ENCODE data around the gene SKAP1.
"Not testable (repeated sequence)": the region's sequence is repeated elsewhere in the genome, so short reads cannot be mapped to it uniquely, and the experiment has no call there.

The SKAP1 gene

DNA sequence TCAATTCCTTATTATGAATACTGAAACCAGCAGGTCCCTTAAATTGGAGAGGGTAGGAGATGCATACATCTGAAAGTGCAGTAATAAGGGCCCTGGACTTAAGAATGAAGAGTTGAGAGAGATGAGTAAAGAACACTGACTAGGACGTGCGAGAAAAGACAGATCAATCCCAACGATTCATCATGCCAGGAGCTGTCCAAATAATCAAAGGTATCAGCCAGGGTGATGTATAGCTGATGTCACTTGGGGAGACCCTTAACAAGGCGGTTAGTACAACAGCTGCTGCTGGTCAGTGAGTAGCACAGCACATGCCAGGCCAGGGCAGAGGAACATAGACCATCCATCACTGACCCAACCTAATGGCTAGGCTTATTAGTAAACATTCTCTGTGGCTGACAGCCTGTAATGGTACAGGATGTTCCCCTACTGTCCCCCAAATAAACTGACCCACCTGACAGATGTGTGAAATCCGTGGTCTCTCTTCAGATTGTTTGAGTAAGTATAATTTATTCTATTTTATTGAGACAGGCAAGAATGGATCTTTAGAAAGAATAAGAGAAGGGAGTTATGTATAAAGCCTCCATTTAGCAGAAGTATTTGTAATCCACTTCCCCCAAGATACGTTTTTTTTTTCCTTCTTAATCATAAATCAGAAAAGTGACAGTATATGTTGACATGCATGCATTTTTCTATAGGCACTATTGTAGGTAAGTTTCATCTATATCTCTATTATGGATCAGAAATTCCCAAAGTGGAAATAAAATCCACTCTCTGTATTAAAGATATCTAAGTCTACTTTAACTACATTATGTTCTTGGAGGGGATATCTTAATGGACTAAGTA is 204.1 kb downstream of the SKAP1 start:
- no peaks in the 10 kb centered on the region for H3K9me3 ChIP-seq (ENCODE audit: insufficient read depth, low read depth, low read length)
- H3K27ac ChIP-seq (ENCODE audit: low read depth, low read length) = no peak overlapping the region
- H3K4me3 ChIP-seq (ENCODE audit: low read length) = no peak overlapping the region
- WGBS = 87% methylated on average over 5 of the region's 6 CpGs
- no peaks in the 10 kb centered on the region for H3K36me3 ChIP-seq (ENCODE audit: insufficient read depth, low read length)
- 0 out of 2 replicates have a peak, but pooled peaks cover 2% of the 10 kb centered on the region for H3K27me3 ChIP-seq (ENCODE audit: insufficient read depth, low read length)
- no peak overlapping the region for H3K9ac ChIP-seq (ENCODE audit: low read depth, low read length)
- H3K4me1 ChIP-seq (ENCODE audit: insufficient read depth, low read length) = peaks cover 18% of the 10 kb centered on the region

DNA sequence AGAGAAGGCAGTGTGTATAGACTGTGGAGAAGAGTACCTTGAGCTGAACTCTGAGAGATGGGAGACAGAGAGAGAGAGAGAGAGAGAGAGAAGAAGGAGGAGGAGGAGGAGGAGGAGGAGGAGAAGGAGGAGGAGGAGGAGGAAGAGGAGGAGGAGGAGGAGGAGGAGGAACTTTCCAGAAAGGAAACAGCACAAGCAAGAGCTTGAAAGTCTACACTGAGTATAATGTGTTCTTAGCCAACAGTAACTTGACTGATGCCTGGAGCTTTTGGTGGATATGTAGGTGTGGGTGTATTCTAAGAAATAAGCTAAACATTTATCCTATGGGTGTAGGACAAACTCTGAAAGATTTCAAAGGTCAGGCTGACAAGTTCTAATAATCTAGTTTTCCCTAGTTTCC is 206.1 kb downstream of the SKAP1 start:
- Histone ChIP-seq H3K27ac (ENCODE audit: low read depth, low read length) (no peak overlapping the region), H3K9ac (ENCODE audit: low read depth, low read length) (no peak overlapping the region), H3K9me3 (ENCODE audit: insufficient read depth, low read depth, low read length) (no peaks in the 10 kb centered on the region), H3K4me3 (ENCODE audit: low read length) (no peak overlapping the region), H3K36me3 (ENCODE audit: insufficient read depth, low read length) (no peaks in the 10 kb centered on the region), H3K27me3 (ENCODE audit: insufficient read depth, low read length) (0 out of 2 replicates have a peak, but pooled peaks cover 2% of the 10 kb centered on the region), H3K4me1 (ENCODE audit: insufficient read depth, low read length) (peaks cover 30% of the 10 kb centered on the region)

DNA sequence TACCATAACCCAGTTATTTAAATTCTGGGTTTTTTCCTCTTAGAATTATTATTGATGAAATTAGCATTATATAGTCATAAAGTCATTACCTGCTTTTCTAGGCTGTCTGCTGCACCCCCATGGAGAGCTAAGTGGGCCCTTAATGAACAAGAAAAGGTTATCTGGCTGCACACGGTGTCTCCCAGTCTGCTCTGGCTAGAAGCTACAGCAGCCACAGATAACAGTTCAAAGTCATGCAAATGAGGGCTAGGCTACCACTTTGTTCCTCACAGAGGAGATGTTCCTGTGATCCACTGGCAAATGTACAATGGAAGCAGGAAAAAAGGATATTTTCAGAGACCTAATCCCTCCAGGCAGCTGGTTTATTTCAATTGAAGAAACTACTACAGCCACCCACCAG is 210.4 kb downstream of the SKAP1 start:
- no peak overlapping the region; the same call in 1 of the 2 replicates for H3K9ac ChIP-seq (ENCODE audit: low read depth, low read length)
- peaks cover 23% of the 10 kb centered on the region for H3K4me1 ChIP-seq (ENCODE audit: insufficient read depth, low read length)
- 4% methylated on average over 1 of the region's 1 CpG for WGBS

DNA sequence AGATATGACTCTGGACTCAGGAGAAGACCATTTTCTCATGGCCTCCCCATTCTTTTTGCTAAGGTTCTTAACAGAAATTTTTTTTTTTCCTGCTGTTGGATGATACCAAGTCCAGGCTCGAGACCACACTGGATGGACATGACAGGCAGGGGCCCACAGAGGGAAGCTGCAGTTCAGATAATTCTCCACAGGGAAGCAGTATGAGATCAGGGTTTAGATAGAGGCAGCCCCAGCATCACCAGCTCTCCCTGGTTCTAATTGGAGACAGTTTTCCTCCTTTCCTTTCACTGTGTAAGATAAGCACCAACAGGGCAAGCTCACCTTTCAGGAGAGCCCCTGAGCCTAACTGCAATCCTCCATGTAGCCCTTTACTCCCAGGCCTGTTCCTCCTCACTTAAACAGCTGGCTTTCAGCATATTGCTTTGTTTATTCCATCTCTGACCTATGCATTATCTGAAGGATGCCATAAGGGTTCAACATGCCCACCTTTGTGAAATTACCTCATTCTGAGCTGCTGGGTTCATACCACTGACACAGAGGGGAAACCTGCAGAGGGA is 214.4 kb downstream of the SKAP1 start:
- no peak overlapping the region for H3K27ac ChIP-seq (ENCODE audit: low read depth, low read length)
- no peak overlapping the region for H3K9ac ChIP-seq (ENCODE audit: low read depth, low read length)
- H3K27me3 ChIP-seq (ENCODE audit: insufficient read depth, low read length) = peaks cover 17% of the 10 kb centered on the region
- WGBS = 52% methylated on average over 1 of the region's 1 CpG
- H3K4me3 ChIP-seq (ENCODE audit: low read length) = no peak overlapping the region
- H3K36me3 ChIP-seq (ENCODE audit: insufficient read depth, low read length) = no peaks in the 10 kb centered on the region
- peaks cover 18% of the 10 kb centered on the region for H3K4me1 ChIP-seq (ENCODE audit: insufficient read depth, low read length)
- no peaks in the 10 kb centered on the region for H3K9me3 ChIP-seq (ENCODE audit: insufficient read depth, low read depth, low read length)

More for the DNA sequence above, 210.4 kb downstream of the SKAP1 start:
- no peak overlapping the region for H3K27ac ChIP-seq (ENCODE audit: low read depth, low read length)
- no peaks in the 10 kb centered on the region for H3K36me3 ChIP-seq (ENCODE audit: insufficient read depth, low read length)
- H3K9me3 ChIP-seq (ENCODE audit: insufficient read depth, low read depth, low read length) = no peaks in the 10 kb centered on the region
- H3K27me3 ChIP-seq (ENCODE audit: insufficient read depth, low read length) = peaks cover 19% of the 10 kb centered on the region
- H3K4me3 ChIP-seq (ENCODE audit: low read length) = no peak overlapping the region

DNA sequence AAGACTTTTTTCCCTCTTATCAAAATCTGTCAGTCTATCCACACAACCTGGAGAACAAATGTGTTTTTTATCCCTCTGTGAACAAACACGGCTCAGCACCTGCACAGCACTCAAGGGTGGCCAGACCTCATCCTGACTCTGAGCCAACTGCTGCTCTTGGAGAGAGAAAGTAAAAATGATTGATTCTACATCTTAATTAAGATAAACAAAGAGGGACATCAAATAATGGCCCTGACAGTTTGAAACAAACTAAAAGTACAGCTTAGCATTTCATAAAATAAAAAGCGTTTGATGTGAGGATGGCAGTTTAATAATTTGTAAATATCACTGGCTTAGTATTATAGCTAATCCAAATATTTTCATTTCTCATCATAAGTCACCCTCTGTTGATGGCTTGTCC is 216.2 kb downstream of the SKAP1 start:
- no peak overlapping the region for H3K4me3 ChIP-seq (ENCODE audit: low read length)
- WGBS = 94% methylated on average over 1 of the region's 2 CpGs
- no peak overlapping the region for H3K9ac ChIP-seq (ENCODE audit: low read depth, low read length)
- 0 out of 2 replicates have a peak, but pooled peaks cover 6% of the 10 kb centered on the region for H3K4me1 ChIP-seq (ENCODE audit: insufficient read depth, low read length)
- H3K27me3 ChIP-seq (ENCODE audit: insufficient read depth, low read length) = peaks cover 17% of the 10 kb centered on the region
- no peak overlapping the region for H3K27ac ChIP-seq (ENCODE audit: low read depth, low read length)
- no peaks in the 10 kb centered on the region for H3K9me3 ChIP-seq (ENCODE audit: insufficient read depth, low read depth, low read length)
- no peaks in the 10 kb centered on the region for H3K36me3 ChIP-seq (ENCODE audit: insufficient read depth, low read length)

DNA sequence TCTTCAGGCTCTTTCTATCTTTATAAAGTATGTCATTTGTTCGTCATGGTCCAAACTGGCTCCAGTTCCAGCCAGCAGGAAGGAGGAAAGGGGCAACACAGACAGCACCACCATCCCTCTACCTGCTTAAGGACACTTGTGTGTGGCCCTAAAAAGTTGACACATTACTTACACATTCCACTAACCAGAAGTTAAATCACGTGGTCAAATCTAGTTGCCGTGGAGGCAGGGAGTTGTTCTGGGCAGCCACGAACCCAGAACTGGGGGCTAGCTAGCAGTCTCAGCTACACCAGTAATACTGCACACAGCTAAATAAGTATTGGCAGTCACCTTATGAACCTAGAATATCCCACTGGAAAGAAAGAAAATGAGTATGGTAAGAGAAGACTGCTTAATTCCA is 218.2 kb downstream of the SKAP1 start:
- no peaks in the 10 kb centered on the region for H3K4me1 ChIP-seq (ENCODE audit: insufficient read depth, low read length)
- WGBS = 92% methylated on average over 4 of the region's 4 CpGs
- no peaks in the 10 kb centered on the region for H3K9me3 ChIP-seq (ENCODE audit: insufficient read depth, low read depth, low read length)
- no peak overlapping the region for H3K4me3 ChIP-seq (ENCODE audit: low read length)
- 0 out of 2 replicates have a peak, but pooled peaks cover 4% of the 10 kb centered on the region for H3K27me3 ChIP-seq (ENCODE audit: insufficient read depth, low read length)
- no peak overlapping the region for H3K9ac ChIP-seq (ENCODE audit: low read depth, low read length)
- no peaks in the 10 kb centered on the region for H3K36me3 ChIP-seq (ENCODE audit: insufficient read depth, low read length)
- H3K27ac ChIP-seq (ENCODE audit: low read depth, low read length) = no peak overlapping the region

DNA sequence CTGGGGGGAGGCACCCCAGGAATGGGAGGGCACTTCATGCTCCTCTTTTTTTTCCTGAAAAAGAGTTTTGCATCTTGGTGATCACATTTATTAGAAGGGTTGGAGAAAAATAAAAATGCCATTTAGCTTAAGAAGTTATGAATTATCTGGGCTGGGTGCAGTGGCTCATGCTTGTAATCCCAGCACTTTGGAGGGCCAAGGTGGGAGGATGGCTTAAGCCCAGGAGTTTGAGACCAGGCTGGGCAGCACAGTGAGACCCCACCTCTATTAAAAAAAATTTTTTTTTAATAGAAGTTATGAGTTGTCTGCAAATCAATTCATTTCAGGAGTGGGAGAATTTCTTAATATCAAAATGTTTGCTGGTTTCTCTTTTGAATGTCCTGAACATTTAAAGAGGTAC is 219.0 kb downstream of the SKAP1 start:
- H3K27me3 ChIP-seq (ENCODE audit: insufficient read depth, low read length) = 0 out of 2 replicates have a peak, but pooled peaks cover 4% of the 10 kb centered on the region
- no peak overlapping the region for H3K4me3 ChIP-seq (ENCODE audit: low read length)
- no peaks in the 10 kb centered on the region for H3K4me1 ChIP-seq (ENCODE audit: insufficient read depth, low read length)
- H3K9ac ChIP-seq (ENCODE audit: low read depth, low read length) = no peak overlapping the region
- no peak overlapping the region for H3K27ac ChIP-seq (ENCODE audit: low read depth, low read length)
- no peaks in the 10 kb centered on the region for H3K36me3 ChIP-seq (ENCODE audit: insufficient read depth, low read length)
- no peaks in the 10 kb centered on the region for H3K9me3 ChIP-seq (ENCODE audit: insufficient read depth, low read depth, low read length)

DNA sequence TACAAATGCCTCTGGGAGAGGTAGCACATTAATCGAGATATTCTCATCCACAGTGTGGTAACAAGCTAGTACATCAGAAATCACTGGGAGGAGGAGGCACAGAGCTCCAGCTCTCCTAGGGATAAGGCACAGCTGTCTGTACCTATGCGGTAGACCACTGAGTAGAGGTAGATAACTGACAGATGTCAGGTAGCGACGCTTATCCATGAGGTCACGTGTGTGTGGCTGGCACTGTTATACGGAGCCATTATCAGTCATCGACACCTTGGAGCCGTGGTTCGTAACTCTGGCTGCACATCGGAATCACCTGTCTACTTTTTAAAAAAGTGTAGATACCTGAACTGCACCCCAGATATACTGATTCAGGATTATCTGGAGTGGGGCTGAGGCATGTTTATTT is 220.0 kb downstream of the SKAP1 start:
- H3K27ac ChIP-seq (ENCODE audit: low read depth, low read length) = no peak overlapping the region
- H3K27me3 ChIP-seq (ENCODE audit: insufficient read depth, low read length) = 0 out of 2 replicates have a peak, but pooled peaks cover 4% of the 10 kb centered on the region
- no peaks in the 10 kb centered on the region for H3K9me3 ChIP-seq (ENCODE audit: insufficient read depth, low read depth, low read length)
- no peaks in the 10 kb centered on the region for H3K4me1 ChIP-seq (ENCODE audit: insufficient read depth, low read length)
- no peak overlapping the region for H3K4me3 ChIP-seq (ENCODE audit: low read length)
- WGBS = 94% methylated on average over 10 of the region's 10 CpGs
- H3K9ac ChIP-seq (ENCODE audit: low read depth, low read length) = no peak overlapping the region
- no peaks in the 10 kb centered on the region for H3K36me3 ChIP-seq (ENCODE audit: insufficient read depth, low read length)

DNA sequence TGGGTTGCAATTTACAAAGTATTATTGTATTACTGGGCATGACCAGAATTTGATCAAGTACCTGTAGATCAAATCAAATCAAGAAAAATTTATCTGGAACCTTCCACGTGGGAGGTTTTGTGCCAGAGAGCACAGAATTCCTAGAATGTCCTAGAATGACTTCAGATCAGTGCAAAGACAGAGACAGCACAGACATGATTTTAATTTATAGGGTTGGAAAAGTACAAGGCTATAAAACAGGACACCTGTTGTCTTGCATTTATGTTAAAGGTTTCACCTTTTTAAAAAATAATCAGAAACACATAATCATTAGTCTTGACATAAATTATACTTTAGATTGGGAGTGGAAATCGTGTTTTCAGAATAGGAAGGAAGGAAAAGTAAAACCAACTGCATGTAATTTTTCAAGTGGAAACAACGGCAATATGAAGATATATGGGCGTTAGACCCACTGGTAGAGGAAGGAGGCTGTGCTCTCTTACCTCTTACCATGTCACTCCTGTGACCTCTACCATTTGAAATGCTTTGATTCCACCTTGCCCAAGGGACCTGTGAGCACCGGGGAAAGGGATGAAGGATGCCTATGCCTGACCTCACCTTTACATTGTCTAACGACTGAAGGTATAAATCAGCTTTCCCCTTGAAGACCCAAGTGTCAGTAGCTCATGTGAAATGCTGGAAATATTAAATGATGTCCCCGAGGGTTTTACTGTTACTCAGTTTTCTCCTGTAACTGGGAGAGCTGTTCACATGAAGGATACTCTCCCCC is 222.1 kb downstream of the SKAP1 start:
- 90% methylated on average over 7 of the region's 7 CpGs for WGBS

DNA sequence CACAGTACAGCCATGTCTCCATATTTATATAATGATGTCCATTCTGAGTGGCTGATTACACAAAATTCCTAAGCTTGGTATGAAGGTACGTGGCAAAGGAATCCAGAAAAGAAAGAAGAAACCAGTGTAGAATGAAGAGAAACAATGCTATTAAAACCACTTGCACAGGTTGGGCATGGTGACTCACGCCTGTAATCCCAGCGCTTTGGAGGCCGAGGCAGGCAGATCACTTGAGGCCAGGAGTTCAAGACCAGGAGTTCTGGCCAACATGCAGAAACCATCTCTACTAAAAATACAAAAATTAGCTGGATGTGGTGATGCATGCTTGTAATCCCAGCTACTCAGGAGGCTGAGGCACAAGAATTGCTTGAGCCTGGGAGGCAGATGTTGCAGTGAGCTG is 223.0 kb downstream of the SKAP1 start:
- not testable (repeated sequence) for H3K36me3 ChIP-seq (ENCODE audit: insufficient read depth, low read length); H3K27me3 ChIP-seq (ENCODE audit: insufficient read depth, low read length); H3K4me1 ChIP-seq (ENCODE audit: insufficient read depth, low read length); H3K4me3 ChIP-seq (ENCODE audit: low read length); H3K27ac ChIP-seq (ENCODE audit: low read depth, low read length); H3K9me3 ChIP-seq (ENCODE audit: insufficient read depth, low read depth, low read length); H3K9ac ChIP-seq (ENCODE audit: low read depth, low read length)
- 90% methylated on average over 4 of the region's 4 CpGs for WGBS

More for the DNA sequence above, 222.1 kb downstream of the SKAP1 start:
- no peak overlapping the region for H3K4me3 ChIP-seq (ENCODE audit: low read length)
- H3K9me3 ChIP-seq (ENCODE audit: insufficient read depth, low read depth, low read length) = no peaks in the 10 kb centered on the region
- no peaks in the 10 kb centered on the region for H3K4me1 ChIP-seq (ENCODE audit: insufficient read depth, low read length)
- H3K27ac ChIP-seq (ENCODE audit: low read depth, low read length) = no peak overlapping the region
- H3K36me3 ChIP-seq (ENCODE audit: insufficient read depth, low read length) = no peaks in the 10 kb centered on the region
- H3K27me3 ChIP-seq (ENCODE audit: insufficient read depth, low read length) = 0 out of 2 replicates have a peak, but pooled peaks cover 4% of the 10 kb centered on the region
- no peak overlapping the region for H3K9ac ChIP-seq (ENCODE audit: low read depth, low read length)

DNA sequence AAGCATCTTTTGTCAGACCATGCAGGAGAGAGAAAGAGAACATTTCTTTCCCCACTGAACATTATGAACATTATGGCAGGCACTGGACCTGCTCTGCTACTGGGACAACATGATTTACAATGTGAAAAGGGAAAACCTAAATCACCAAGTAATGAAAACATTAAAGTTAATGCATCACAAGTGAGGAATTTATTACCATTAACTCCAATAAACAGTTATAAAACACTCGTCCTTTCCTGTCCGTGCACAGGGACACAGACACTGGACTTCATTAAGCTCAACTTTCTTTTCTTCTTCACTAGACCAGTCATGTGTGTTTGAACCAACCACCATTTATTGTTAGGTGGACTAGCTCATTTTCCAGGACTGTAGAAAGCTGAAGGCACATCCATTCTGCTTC is 227.1 kb downstream of the SKAP1 start:
- Histone ChIP-seq H3K36me3 (ENCODE audit: insufficient read depth, low read length) (no peaks in the 10 kb centered on the region), H3K27ac (ENCODE audit: low read depth, low read length) (no peak overlapping the region), H3K27me3 (ENCODE audit: insufficient read depth, low read length) (no peaks in the 10 kb centered on the region), H3K9me3 (ENCODE audit: insufficient read depth, low read depth, low read length) (no peaks in the 10 kb centered on the region), H3K4me1 (ENCODE audit: insufficient read depth, low read length) (no peaks in the 10 kb centered on the region), H3K4me3 (ENCODE audit: low read length) (no peak overlapping the region), H3K9ac (ENCODE audit: low read depth, low read length) (no peak overlapping the region)
- WGBS = 90% methylated on average over 2 of the region's 2 CpGs

All from HUES64 (cell line).